HCT116 (cell line): ENCODE measurements around the gene WDR27. TPM values are rescaled to one million over a fixed set of nuclear protein-coding genes. Genes with fewer than 3 reads are reported as not detected.

Source experiments
- ATAC-seq: fragments of 200-7000 bp; cut with Tn5 transposase; 2 replicates; pipeline ENCODE4 v1.9.1; 2020; ENCODE audit warnings: mild to moderate bottlenecking, moderate library complexity
- BruUV-seq: library from RNA; stranded (reverse); fragments of 400-500 nt; replicated peaks from 2 replicates; lab custom pipeline; 2021; lab: Mats Ljungman, UMichigan
- CTCF ChIA-PET: fragments of 300-600 bp; sonication (Branson Sonifier 250); formaldehyde crosslinking; loops from one replicate; lab custom pipeline; 2021; ENCODE audit warnings: antibody characterized with exemption; lab: Charles Lee
- POLR2A ChIA-PET: fragments of 300-600, 350-600 bp; sonication (Branson Sonifier 250); formaldehyde crosslinking; loops from one replicate; lab custom pipeline; 2021; ENCODE audit warnings: antibody characterized with exemption; lab: Charles Lee
- RAD21 ChIA-PET, 2 experiments: fragments of 300-600 bp; sonication (Branson Sonifier 250); formaldehyde crosslinking; loops; one replicate each; lab custom pipeline; 2023; ENCODE audit warnings: low total read pairs in 2 of 2; ENCODE audit not compliant: uncharacterized antibody in 2 of 2, unreplicated experiment in 2 of 2, low non-redundant PET in 1 of 2; lab: Charles Lee
- DNase-seq: peaks from one replicate; pipeline ENCODE4 v3.0.0-alpha.2; 2010; ENCODE audit warnings: low read depth, low spot score
- H2AFZ ChIP-seq: fragments of 200-600 bp; shearing (Covaris generic), sonication (generic); 2 replicates; pipeline ENCODE4 v1.6.1; 2017; ENCODE audit warnings: low read depth, mixed run types, mixed read lengths, antibody characterized with exemption, low read length; ENCODE audit not compliant: poor library complexity, severe bottlenecking
- H3K27ac ChIP-seq: 2 replicates; pipeline ENCODE4 v1.5.1; 2012; ENCODE audit warnings: low read depth, low read length
- H3K27me3 ChIP-seq: fragments of 200-600 bp; sonication (generic); 2 replicates; pipeline ENCODE4 v1.6.1; 2016; ENCODE audit warnings: mixed run types, low read length, mixed read lengths; ENCODE audit not compliant: insufficient read depth
- H3K36me3 ChIP-seq, 2 experiments: fragments of 200-500 bp in 1 of 2; fragments of 200-600 bp in 1 of 2; sonication (Bioruptor generic) in 1 of 2; sonication (generic) in 1 of 2; 2 replicates each; pipeline versions ENCODE4 v1.5.1 to v1.6.1; 2014 to 2016; ENCODE audit warnings: low read length in 2 of 2, inconsistent platforms in 1 of 2, mixed read lengths in 1 of 2, mixed run types in 1 of 2; ENCODE audit not compliant: insufficient read depth in 2 of 2, control insufficient read depth in 1 of 2
- H3K4me1 ChIP-seq, 2 experiments: fragments of 200-600 bp in 1 of 2; sonication (generic) in 1 of 2; 2 replicates each; pipeline versions ENCODE4 v1.5.1 to v1.6.1; 2012 to 2017; ENCODE audit warnings: low read length in 2 of 2, inconsistent platforms in 1 of 2, mild to moderate bottlenecking in 1 of 2, mixed read lengths in 1 of 2, mixed run types in 1 of 2, moderate library complexity in 1 of 2; ENCODE audit not compliant: insufficient read depth in 2 of 2, control insufficient read depth in 1 of 2
- H3K4me2 ChIP-seq: fragments of 200-600 bp; sonication (generic); 2 replicates; pipeline ENCODE4 v1.6.1; 2017; ENCODE audit warnings: mixed run types, low read length, mixed read lengths
- H3K4me3 ChIP-seq, 2 experiments: fragments of 200-600 bp in 1 of 2; sonication (generic) in 1 of 2; replicated peaks in 1 of 2; 2 replicates each; pipeline ENCODE4 v1.5.1; 2011 to 2016; ENCODE audit warnings: low read length in 2 of 2, control low read depth in 1 of 2, low read depth in 1 of 2, mild to moderate bottlenecking in 1 of 2, mixed read lengths in 1 of 2, mixed run types in 1 of 2
- H3K79me2 ChIP-seq: fragments of 200-600 bp; sonication (generic); 2 replicates; pipeline ENCODE4 v1.6.1; 2017; ENCODE audit warnings: mild to moderate bottlenecking, mixed run types, low read length, moderate library complexity, mixed read lengths; ENCODE audit not compliant: insufficient read depth
- H3K9ac ChIP-seq: fragments of 200-600 bp; sonication (generic); 2 replicates; pipeline ENCODE4 v1.6.1; 2016; ENCODE audit warnings: low read length, mixed read lengths
- H3K9me2 ChIP-seq: fragments of 200-600 bp; sonication (generic), shearing (Covaris generic); 2 replicates; pipeline ENCODE4 v1.6.1; 2017; ENCODE audit warnings: mixed run types, mild to moderate bottlenecking, moderate library complexity; ENCODE audit not compliant: insufficient read depth
- H3K9me3 ChIP-seq, 2 experiments: fragments of 200-500 bp in 1 of 2; fragments of 200-600 bp in 1 of 2; sonication (Bioruptor generic) in 1 of 2; sonication (generic) in 1 of 2; 2 replicates each; pipeline ENCODE4 v1.6.1; 2014 to 2017; ENCODE audit warnings: low read length in 2 of 2, mixed read lengths in 2 of 2, inconsistent platforms in 1 of 2, low read depth in 1 of 2, mild to moderate bottlenecking in 1 of 2, mixed run types in 1 of 2, moderate library complexity in 1 of 2; ENCODE audit not compliant: control insufficient read depth in 1 of 2, insufficient read depth in 1 of 2
- H4K20me1 ChIP-seq: fragments of 200-600 bp; sonication (generic), shearing (Covaris generic); 2 replicates; pipeline ENCODE4 v1.6.1; 2017; ENCODE audit warnings: mixed run types, mild to moderate bottlenecking, moderate library complexity; ENCODE audit not compliant: insufficient read depth
- CEBPB ChIP-seq: IDR thresholded peaks from 2 replicates; pipeline ENCODE4 v1.6.1; 2012; ENCODE audit warnings: low read depth
- EZH2phosphoT487 ChIP-seq: fragments of 200-600 bp; IDR thresholded peaks from 2 replicates; pipeline ENCODE4 v1.6.1; 2018; ENCODE audit warnings: antibody characterized with exemption, borderline replicate concordance
- JUND ChIP-seq: IDR thresholded peaks from 2 replicates; pipeline ENCODE4 v1.6.1; 2012
- POLR2A ChIP-seq: IDR thresholded peaks from 2 replicates; pipeline ENCODE4 v1.7.0; 2011; ENCODE audit warnings: borderline replicate concordance; ENCODE audit not compliant: insufficient read depth, insufficient read length; ENCODE audit errors: extremely low read depth
- POLR2AphosphoS5 ChIP-seq: IDR thresholded peaks from 2 replicates; pipeline ENCODE4 v1.6.1; 2011; ENCODE audit warnings: mild to moderate bottlenecking, low read depth, low read length, moderate library complexity
- RAD21 ChIP-seq: IDR thresholded peaks from 2 replicates; pipeline ENCODE4 v1.6.1; 2012; ENCODE audit warnings: low read depth, mild to moderate bottlenecking
- SP1 ChIP-seq: IDR thresholded peaks from 2 replicates; pipeline ENCODE4 v1.6.1; 2012; ENCODE audit warnings: low read depth
- TCF7L2 ChIP-seq: IDR thresholded peaks from 2 replicates; pipeline ENCODE4 v1.7.0; 2011; ENCODE audit warnings: borderline replicate concordance, inconsistent platforms; ENCODE audit not compliant: insufficient read depth, insufficient read length; ENCODE audit errors: extremely low read depth
- intact Hi-C: fragments of 100-400 bp; cut with micrococcal nuclease; formaldehyde crosslinking; loops from 2 replicates; pipeline ENCODE4 v1.10.0; 2022
- total RNA-seq: library from RNA; stranded (reverse); gene quantifications from one replicate; pipeline ENCODE4 v1.2.1, GENCODE V29; 2021; ENCODE audit not compliant: unreplicated experiment
- TF ChIP-seq, protein P1 (sequence below): IDR thresholded peaks from 2 replicates; pipeline ENCODE4 v1.6.1; 2012
- TF ChIP-seq, protein P2 (sequence below), 3 experiments: fragments of 200-600 bp in 1 of 3; sonication (generic) in 1 of 3; IDR thresholded peaks in 2 of 3; conservative IDR thresholded peaks in 1 of 3; 2 replicates each; pipeline ENCODE4 v1.5.1; 2012 to 2017; ENCODE audit warnings: low read depth in 2 of 3, low read length in 2 of 3, antibody characterized with exemption in 1 of 3, borderline replicate concordance in 1 of 3, control low read depth in 1 of 3, mild to moderate bottlenecking in 1 of 3, mixed read lengths in 1 of 3, mixed run types in 1 of 3, moderate library complexity in 1 of 3; ENCODE audit not compliant: insufficient read depth in 1 of 3
- TF ChIP-seq, protein P3 (sequence below): IDR thresholded peaks from 2 replicates; pipeline ENCODE4 v1.6.1; 2012; ENCODE audit warnings: low read depth

The WDR27 gene
- total RNA-seq, 1 experiment from 2014 or later: 60.6 TPM

DNA sequence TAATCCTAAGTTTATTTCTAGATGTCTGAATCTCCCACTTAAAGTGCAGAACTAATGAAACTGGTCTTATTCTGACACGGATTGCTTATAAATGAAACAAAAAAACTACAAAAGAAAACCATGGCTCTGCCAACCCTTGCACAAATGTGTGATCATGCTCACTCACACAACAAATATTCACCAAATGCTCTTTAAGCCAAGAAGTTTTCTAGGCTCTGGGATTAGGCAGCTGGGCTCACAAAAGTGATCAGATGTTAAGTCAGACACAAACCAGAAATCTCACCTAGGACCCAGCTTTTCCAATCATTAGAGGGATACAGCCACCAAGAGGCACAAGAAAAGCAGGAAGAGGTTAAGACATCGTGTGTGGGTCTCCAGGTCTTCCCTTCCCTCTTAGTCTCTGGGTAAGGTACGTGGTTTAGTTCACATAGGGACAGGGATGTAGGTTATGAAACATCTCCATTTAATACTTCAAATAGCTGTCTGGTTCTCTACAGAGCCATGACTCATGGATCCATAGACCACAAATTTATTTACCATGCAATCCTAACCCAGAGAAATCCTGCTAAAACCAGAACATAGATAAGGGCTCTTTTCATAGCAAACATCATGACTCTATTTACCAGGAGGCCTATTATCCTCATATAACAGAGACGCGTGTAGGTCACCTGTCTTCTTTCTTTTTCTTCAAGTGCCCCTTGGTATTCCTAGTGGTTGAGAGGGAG lies 165.2 kb downstream of the WDR27 start:
- TF ChIP-seq, protein P1, sequence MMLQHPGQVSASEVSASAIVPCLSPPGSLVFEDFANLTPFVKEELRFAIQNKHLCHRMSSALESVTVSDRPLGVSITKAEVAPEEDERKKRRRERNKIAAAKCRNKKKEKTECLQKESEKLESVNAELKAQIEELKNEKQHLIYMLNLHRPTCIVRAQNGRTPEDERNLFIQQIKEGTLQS: no peak
- TF ChIP-seq EZH2phosphoT487 (no peak), POLR2AphosphoS5 (no peak), RAD21 (no peak), TCF7L2 (no peak), SP1 (no peak), JUND (no peak), POLR2A (no peak), CEBPB (no peak)
- TF ChIP-seq, protein P2, sequence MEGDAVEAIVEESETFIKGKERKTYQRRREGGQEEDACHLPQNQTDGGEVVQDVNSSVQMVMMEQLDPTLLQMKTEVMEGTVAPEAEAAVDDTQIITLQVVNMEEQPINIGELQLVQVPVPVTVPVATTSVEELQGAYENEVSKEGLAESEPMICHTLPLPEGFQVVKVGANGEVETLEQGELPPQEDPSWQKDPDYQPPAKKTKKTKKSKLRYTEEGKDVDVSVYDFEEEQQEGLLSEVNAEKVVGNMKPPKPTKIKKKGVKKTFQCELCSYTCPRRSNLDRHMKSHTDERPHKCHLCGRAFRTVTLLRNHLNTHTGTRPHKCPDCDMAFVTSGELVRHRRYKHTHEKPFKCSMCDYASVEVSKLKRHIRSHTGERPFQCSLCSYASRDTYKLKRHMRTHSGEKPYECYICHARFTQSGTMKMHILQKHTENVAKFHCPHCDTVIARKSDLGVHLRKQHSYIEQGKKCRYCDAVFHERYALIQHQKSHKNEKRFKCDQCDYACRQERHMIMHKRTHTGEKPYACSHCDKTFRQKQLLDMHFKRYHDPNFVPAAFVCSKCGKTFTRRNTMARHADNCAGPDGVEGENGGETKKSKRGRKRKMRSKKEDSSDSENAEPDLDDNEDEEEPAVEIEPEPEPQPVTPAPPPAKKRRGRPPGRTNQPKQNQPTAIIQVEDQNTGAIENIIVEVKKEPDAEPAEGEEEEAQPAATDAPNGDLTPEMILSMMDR (IDR thresholded peaks at IDR 0.05 in 2 of 3, conservative IDR thresholded peaks at IDR 0.05 in 1 of 3; ENCODE audit: borderline replicate concordance in 1 of 3, insufficient read depth in 1 of 3, low read depth in 2 of 3, low read length in 2 of 3): no peak
- TF ChIP-seq, protein P3, sequence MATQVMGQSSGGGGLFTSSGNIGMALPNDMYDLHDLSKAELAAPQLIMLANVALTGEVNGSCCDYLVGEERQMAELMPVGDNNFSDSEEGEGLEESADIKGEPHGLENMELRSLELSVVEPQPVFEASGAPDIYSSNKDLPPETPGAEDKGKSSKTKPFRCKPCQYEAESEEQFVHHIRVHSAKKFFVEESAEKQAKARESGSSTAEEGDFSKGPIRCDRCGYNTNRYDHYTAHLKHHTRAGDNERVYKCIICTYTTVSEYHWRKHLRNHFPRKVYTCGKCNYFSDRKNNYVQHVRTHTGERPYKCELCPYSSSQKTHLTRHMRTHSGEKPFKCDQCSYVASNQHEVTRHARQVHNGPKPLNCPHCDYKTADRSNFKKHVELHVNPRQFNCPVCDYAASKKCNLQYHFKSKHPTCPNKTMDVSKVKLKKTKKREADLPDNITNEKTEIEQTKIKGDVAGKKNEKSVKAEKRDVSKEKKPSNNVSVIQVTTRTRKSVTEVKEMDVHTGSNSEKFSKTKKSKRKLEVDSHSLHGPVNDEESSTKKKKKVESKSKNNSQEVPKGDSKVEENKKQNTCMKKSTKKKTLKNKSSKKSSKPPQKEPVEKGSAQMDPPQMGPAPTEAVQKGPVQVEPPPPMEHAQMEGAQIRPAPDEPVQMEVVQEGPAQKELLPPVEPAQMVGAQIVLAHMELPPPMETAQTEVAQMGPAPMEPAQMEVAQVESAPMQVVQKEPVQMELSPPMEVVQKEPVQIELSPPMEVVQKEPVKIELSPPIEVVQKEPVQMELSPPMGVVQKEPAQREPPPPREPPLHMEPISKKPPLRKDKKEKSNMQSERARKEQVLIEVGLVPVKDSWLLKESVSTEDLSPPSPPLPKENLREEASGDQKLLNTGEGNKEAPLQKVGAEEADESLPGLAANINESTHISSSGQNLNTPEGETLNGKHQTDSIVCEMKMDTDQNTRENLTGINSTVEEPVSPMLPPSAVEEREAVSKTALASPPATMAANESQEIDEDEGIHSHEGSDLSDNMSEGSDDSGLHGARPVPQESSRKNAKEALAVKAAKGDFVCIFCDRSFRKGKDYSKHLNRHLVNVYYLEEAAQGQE: no peak
- TF ChIP-seq, all 23 proteins: peak for 0
- intact Hi-C loops: no loop called here
- Histone ChIP-seq H3K9ac (no peak overlapping the region), H2AFZ (no peak overlapping the region), H3K79me2 (no peaks in the 10 kb centered on the region), H3K9me2 (no peaks in the 10 kb centered on the region), H3K4me3 (no peak overlapping the region), H3K36me3 (no peaks in the 10 kb centered on the region), H3K9me3 (peaks cover 7 to 11% of the 10 kb centered on the region in 2 experiments; a peak in 2 of 4 replicates), H3K4me2 (no peak overlapping the region), H3K4me1 (no peaks in the 10 kb centered on the region), H3K27me3 (no peaks in the 10 kb centered on the region), H3K27ac (no peak overlapping the region), H4K20me1 (no peaks in the 10 kb centered on the region)
- ChIA-PET RAD21 (no interaction called here), CTCF (no interaction called here), POLR2A (no interaction called here)
- no peak for ATAC-seq
- no TSS peak for BruUV-seq
- DNase-seq: no peak
